Hepatocyte (in vitro differentiated cells): ENCODE data around the gene PWP2. TPM values are rescaled to one million over a fixed set of nuclear protein-coding genes. Genes with fewer than 3 reads are reported as not detected.

Source experiments
- DNase-seq: peaks from one replicate; pipeline ENCODE4 v3.0.0-alpha.2; 2016; ENCODE audit warnings: low spot score
- H2AFZ ChIP-seq: fragments of 200-600 bp; sonication (generic); 2 replicates; pipeline ENCODE4 v1.6.0; 2016; ENCODE audit warnings: antibody characterized with exemption, mild to moderate bottlenecking
- H3K27ac ChIP-seq: fragments of 200-600 bp; sonication (generic); 2 replicates; pipeline ENCODE4 v1.5.1; 2016; ENCODE audit warnings: mild to moderate bottlenecking
- H3K27me3 ChIP-seq: fragments of 200-600 bp; sonication (generic); 2 replicates; pipeline ENCODE4 v1.6.1; 2016
- H3K36me3 ChIP-seq: fragments of 200-600 bp; sonication (generic); replicated peaks from 2 replicates; pipeline ENCODE4 v1.5.1; 2016; ENCODE audit warnings: low read depth; ENCODE audit not compliant: insufficient read depth
- H3K4me1 ChIP-seq: fragments of 200-600 bp; sonication (generic); 2 replicates; pipeline ENCODE4 v1.5.1; 2016; ENCODE audit warnings: mild to moderate bottlenecking, moderate library complexity; ENCODE audit not compliant: insufficient read depth
- H3K4me2 ChIP-seq: fragments of 200-600 bp; sonication (generic); 2 replicates; pipeline ENCODE4 v1.6.0; 2016
- H3K4me3 ChIP-seq: fragments of 200-600 bp; sonication (generic); 2 replicates; pipeline ENCODE4 v1.5.1; 2016; ENCODE audit warnings: mild to moderate bottlenecking
- H3K79me2 ChIP-seq: fragments of 200-600 bp; sonication (generic); 2 replicates; pipeline ENCODE4 v1.6.0; 2017; ENCODE audit warnings: mild to moderate bottlenecking
- H3K9me2 ChIP-seq: fragments of 200-600 bp; sonication (generic); replicated peaks from 2 replicates; pipeline ENCODE4 v1.6.0; 2017; ENCODE audit warnings: mild to moderate bottlenecking; ENCODE audit not compliant: insufficient read depth
- H3K9me3 ChIP-seq: fragments of 200-600 bp; sonication (generic); 2 replicates; pipeline ENCODE4 v1.5.1; 2016; ENCODE audit warnings: low read depth, mild to moderate bottlenecking
- H4K20me1 ChIP-seq: fragments of 200-600 bp; sonication (generic); 2 replicates; pipeline ENCODE4 v1.6.0; 2016; ENCODE audit warnings: mild to moderate bottlenecking; ENCODE audit not compliant: insufficient read depth, poor library complexity, severe bottlenecking
- EZH2 ChIP-seq: fragments of 200-600 bp; sonication (generic); IDR thresholded peaks from 2 replicates; pipeline ENCODE4 v1.6.1; 2016; ENCODE audit warnings: antibody characterized with exemption, mild to moderate bottlenecking, borderline replicate concordance
- EZH2phosphoT487 ChIP-seq: fragments of 200-600 bp; sonication (generic); IDR thresholded peaks from one replicate; pipeline ENCODE4 v1.6.1; 2018; ENCODE audit warnings: antibody characterized with exemption, mild to moderate bottlenecking, low read depth, moderate library complexity; ENCODE audit not compliant: unreplicated experiment, severe bottlenecking
- WGBS: methylation state at CpG from one replicate; pipeline ENCODE4 v1.1.6; 2016; ENCODE audit warnings: low lambda C conversion rate; ENCODE audit errors: missing lambda C conversion rate; 5-methylcytosine and 5-hydroxymethylcytosine counted together
- polyA plus RNA-seq: library from polyadenylated mRNA; unstranded; fragments of >200 nt; fragmentation: Nextera tagmentation; extraction: Ambion mirVana; gene quantifications from 2 replicates; pipeline ENCODE4 v1.2.1, GENCODE V29; 2016
- total RNA-seq: library from RNA; depleted of rRNA; stranded (reverse); fragments of >200 nt; gene quantifications from 2 replicates; pipeline ENCODE4 v1.2.3, GENCODE V29; 2014
- TF ChIP-seq, protein P1 (sequence below): fragments of 200-600 bp; sonication (generic); IDR thresholded peaks from 2 replicates; pipeline ENCODE4 v1.5.1; 2016; ENCODE audit warnings: antibody characterized with exemption, mild to moderate bottlenecking; ENCODE audit not compliant: poor library complexity

PWP2 gene
- total and polyA plus RNA-seq, 2 experiments from 2014 or later, result 0.36 to 1.3 TPM

DNA sequence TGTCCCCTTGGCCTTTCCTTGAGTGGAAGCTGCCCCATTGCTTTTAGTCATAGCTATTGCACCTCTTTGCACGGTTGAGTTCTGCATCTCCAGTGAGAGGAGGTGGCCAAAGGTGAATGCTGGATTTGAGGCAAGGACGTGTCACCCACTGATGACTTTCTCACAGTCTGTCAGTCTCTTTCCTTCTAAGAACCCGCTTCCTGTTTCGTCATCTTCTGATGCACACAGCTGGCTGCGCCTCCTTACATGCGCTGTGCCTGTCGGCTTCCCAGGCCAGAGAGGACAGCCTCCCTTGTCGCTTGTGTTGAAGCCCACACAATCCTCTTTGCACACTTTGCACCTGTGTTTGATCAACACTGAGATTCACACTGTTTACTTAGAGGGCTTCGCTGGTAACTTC is 41.8 kb upstream of the PWP2 start:
- no peak for DNase-seq
- Histone ChIP-seq H3K9me2 (no peaks in the 10 kb centered on the region), H3K9me3 (no peaks in the 10 kb centered on the region), H2AFZ (no peak overlapping the region), H3K79me2 (peaks cover 15% of the 10 kb centered on the region), H3K4me1 (no peaks in the 10 kb centered on the region), H3K36me3 (no peaks in the 10 kb centered on the region), H3K27me3 (no peaks in the 10 kb centered on the region), H3K27ac (peak overlapping the region; percentile 1), H3K4me2 (no peak overlapping the region), H4K20me1 (no peaks in the 10 kb centered on the region), H3K4me3 (no peak overlapping the region)
- WGBS, result 88% methylated on average over 9 of the region's 9 CpGs
- TF ChIP-seq EZH2phosphoT487 (no peak), EZH2 (no peak)
- TF ChIP-seq, protein P1, sequence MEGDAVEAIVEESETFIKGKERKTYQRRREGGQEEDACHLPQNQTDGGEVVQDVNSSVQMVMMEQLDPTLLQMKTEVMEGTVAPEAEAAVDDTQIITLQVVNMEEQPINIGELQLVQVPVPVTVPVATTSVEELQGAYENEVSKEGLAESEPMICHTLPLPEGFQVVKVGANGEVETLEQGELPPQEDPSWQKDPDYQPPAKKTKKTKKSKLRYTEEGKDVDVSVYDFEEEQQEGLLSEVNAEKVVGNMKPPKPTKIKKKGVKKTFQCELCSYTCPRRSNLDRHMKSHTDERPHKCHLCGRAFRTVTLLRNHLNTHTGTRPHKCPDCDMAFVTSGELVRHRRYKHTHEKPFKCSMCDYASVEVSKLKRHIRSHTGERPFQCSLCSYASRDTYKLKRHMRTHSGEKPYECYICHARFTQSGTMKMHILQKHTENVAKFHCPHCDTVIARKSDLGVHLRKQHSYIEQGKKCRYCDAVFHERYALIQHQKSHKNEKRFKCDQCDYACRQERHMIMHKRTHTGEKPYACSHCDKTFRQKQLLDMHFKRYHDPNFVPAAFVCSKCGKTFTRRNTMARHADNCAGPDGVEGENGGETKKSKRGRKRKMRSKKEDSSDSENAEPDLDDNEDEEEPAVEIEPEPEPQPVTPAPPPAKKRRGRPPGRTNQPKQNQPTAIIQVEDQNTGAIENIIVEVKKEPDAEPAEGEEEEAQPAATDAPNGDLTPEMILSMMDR, result no peak

DNA sequence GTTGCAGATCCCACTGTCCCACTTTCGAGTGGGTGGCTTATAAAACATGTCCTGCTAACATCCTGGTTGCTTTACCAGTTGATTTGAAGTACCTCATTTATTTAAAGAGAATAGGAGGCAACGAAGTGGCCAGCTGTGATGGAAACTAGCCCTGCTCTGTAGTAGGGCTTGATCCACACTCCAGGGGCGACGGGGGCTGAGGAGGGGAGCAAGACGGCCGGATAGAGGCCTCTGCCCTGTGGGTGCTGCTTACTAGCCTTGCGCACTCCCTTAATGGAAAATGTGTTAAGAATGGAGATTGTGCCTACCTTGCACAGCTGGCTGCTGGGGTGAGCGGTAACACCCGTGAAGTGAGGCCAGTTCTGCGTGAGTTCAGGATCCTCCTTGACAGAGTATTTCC is 41.1 kb upstream of the PWP2 start:
- no peak for DNase-seq
- WGBS, result 95% methylated on average over 10 of the region's 10 CpGs
- Histone ChIP-seq H3K27me3 (no peaks in the 10 kb centered on the region), H4K20me1 (no peaks in the 10 kb centered on the region), H3K4me3 (no peak overlapping the region), H3K36me3 (no peaks in the 10 kb centered on the region), H3K4me1 (no peaks in the 10 kb centered on the region), H3K27ac (peak overlapping the region; percentile 1), H3K4me2 (no peak overlapping the region), H3K79me2 (peaks cover 15% of the 10 kb centered on the region), H2AFZ (no peak overlapping the region), H3K9me3 (no peaks in the 10 kb centered on the region), H3K9me2 (no peaks in the 10 kb centered on the region)
- TF ChIP-seq, protein P1, result no peak
- TF ChIP-seq EZH2phosphoT487 (no peak), EZH2 (no peak)

DNA sequence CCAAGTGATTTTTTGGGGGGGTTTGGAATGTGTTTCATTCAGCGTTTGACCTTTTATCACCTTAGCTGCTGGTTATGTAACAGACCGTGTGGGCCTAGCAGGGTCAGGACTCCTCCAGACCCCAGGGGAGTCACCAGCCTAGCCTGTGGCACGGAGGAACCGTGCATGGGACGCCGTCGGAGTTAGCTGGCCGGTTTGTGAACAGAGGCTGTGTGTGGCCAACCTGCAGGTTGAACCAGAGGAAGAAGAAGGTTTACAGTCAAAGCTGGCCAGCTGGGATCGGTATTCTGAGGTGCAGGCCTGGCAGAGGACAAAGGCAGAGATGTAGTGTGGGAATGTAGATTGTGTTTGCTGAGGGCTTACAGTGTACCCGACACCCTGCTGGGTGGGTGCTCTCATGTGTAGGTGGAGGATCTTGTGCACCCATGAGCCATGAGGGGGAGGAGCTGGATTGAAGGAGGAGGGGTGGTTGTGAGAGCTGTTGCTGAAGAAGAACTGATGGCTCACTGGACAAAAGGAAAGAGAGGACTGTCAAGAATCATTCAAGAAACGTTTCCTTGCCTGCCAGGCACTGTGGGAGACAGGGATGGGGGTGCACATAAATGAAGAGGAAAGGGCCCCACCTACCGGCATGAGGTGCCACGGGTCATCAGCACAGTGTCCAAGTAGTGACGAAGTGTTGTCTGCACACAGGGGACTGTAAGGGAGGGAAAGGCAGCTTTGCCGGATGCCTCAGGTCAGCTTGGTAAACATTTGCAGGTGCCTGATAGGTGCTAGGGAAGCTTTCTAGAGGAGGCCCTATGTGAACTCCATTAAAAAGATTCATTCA is 40.0 kb upstream of the PWP2 start:
- TF ChIP-seq EZH2phosphoT487 (no peak), EZH2 (no peak)
- TF ChIP-seq, protein P1, result no peak
- no peaks in the 10 kb centered on the region for H3K4me1 ChIP-seq
- H3K9me3 ChIP-seq, result no peaks in the 10 kb centered on the region
- no peaks in the 10 kb centered on the region for H3K27me3 ChIP-seq
- no peaks in the 10 kb centered on the region for H3K9me2 ChIP-seq
- no peak overlapping the region for H3K4me2 ChIP-seq
- whole genome bisulfite sequencing, result 73% methylated on average over 15 of the region's 15 CpGs
- H2AFZ ChIP-seq, result no peak overlapping the region
- peak overlapping the region; percentile 68 for H3K27ac ChIP-seq
- no peaks in the 10 kb centered on the region for H3K36me3 ChIP-seq
- peak; percentile 45 for DNase-seq
- H4K20me1 ChIP-seq, result no peaks in the 10 kb centered on the region
- peaks cover 15% of the 10 kb centered on the region for H3K79me2 ChIP-seq
- H3K4me3 ChIP-seq, result no peak overlapping the region
